ENCODE data around the gene CD9. TPM values are rescaled to one million over a fixed set of nuclear protein-coding genes. Genes with fewer than 3 reads are reported as not detected.
"Not testable (repeated sequence)": the region's sequence is repeated elsewhere in the genome, so short reads cannot be mapped to it uniquely, and the experiment has no call there.

CD9 gene
- polyA plus RNA-seq, 1 donor, result 144 TPM

- DNase-seq, result no peak
Measured at GRCh38 chr12:6198051-6198450, 2.1 kb upstream of the CD9 start.

- no peak for DNase-seq
Measured at GRCh38 chr12:6198556-6198955, 1.6 kb upstream of the CD9 start.

- no peak for DNase-seq
Measured at GRCh38 chr12:6198985-6199530, 1.1 kb upstream of the CD9 start.

GRCh38 chr12:6199531-6200255 is 507 bp upstream of the CD9 start:
- DNase-seq, result no peak

GRCh38 chr12:6201213-6201608 is 1.0 kb downstream of the CD9 start:
- no peak for DNase-seq

GRCh38 chr12:6201826-6202225 is 1.6 kb downstream of the CD9 start:
- no peak for DNase-seq

GRCh38 chr12:6202304-6202703 is 2.1 kb downstream of the CD9 start:
- no peak for DNase-seq

- DNase-seq, result no peak
Measured at GRCh38 chr12:6202846-6203245, 2.6 kb downstream of the CD9 start.

GRCh38 chr12:6203601-6204000 is 3.4 kb downstream of the CD9 start:
- DNase-seq, result no peak

- DNase-seq, result no peak
Measured at GRCh38 chr12:6204533-6205143, 4.4 kb downstream of the CD9 start.

GRCh38 chr12:6205144-6205539 is 4.9 kb downstream of the CD9 start:
- DNase-seq, result no peak

- DNase-seq, result no peak
Measured at GRCh38 chr12:6205761-6206160, 5.6 kb downstream of the CD9 start.

GRCh38 chr12:6206327-6206726 is 6.1 kb downstream of the CD9 start:
- no peak for DNase-seq

GRCh38 chr12:6207259-6207925 is 7.2 kb downstream of the CD9 start:
- no peak for DNase-seq

GRCh38 chr12:6208130-6208529 is 7.9 kb downstream of the CD9 start:
- no peak for DNase-seq

GRCh38 chr12:6209428-6209827 is 9.2 kb downstream of the CD9 start:
- DNase-seq, result not testable (repeated sequence)

GRCh38 chr12:6211421-6211869 is 11.2 kb downstream of the CD9 start:
- DNase-seq, result no peak

- no peak for DNase-seq
Measured at GRCh38 chr12:6212086-6212485, 11.9 kb downstream of the CD9 start.

- no peak for DNase-seq
Measured at GRCh38 chr12:6213969-6214368, 13.8 kb downstream of the CD9 start.

GRCh38 chr12:6214633-6215032 is 14.4 kb downstream of the CD9 start:
- DNase-seq, result no peak

- DNase-seq, result no peak
Measured at GRCh38 chr12:6215120-6215807, 15.1 kb downstream of the CD9 start.

GRCh38 chr12:6215932-6216494 is 15.8 kb downstream of the CD9 start:
- DNase-seq, result peak; percentile 81

All from left kidney (tissue), 2 donors.